ENCODE data around the gene AAK1.
"Not testable (repeated sequence)": the region's sequence is repeated elsewhere in the genome, so short reads cannot be mapped to it uniquely, and the experiment has no call there.

The AAK1 gene

GRCh38 chr2:69474688-69475087, 168.9 kb downstream of the AAK1 start:
- no peak for DNase-seq

- no peak for DNase-seq
These were observed 171.7 kb downstream of the AAK1 start for GRCh38 chr2:69471793-69472192.

GRCh38 chr2:69470911-69471310, 172.6 kb downstream of the AAK1 start:
- no peak for DNase-seq

DNA sequence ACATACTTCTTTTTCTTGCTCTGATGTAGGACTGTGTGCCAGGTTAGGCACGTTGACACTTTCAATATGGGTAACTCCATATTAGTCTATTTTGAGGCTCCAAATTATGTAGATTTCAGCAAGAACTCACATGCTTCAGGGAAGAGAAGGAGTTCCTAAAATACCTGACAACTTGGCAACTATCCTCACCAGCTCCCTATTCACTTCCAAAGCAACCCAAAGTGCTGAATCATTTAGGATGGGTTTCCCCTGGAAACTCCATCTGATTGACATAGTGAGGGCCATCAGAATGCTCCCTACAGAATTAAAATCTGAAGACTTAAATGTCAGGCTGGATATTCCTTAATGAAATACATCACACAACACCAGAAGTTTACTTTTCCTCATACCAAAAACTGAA, 173.8 kb downstream of the AAK1 start:
- DNase-seq, result no peak

GRCh38 chr2:69469375-69469774, 174.2 kb downstream of the AAK1 start:
- no peak for DNase-seq

DNA sequence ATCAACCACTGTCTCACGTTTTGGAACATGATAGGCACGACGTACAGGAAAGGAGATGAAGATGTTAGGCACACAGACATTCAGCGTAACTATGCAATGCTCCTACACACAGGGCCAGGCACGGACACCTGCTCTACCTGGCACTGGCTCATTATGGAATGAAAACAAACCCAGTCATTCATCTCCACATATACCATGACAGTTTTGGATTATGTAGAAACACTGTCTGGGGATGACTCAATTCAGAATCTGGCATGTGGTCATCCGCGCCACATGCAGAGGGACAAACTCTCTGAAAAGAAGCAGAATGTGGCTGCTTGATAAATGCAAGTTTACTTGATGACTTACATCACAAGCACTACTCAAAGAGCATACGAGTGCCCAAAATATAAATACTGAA, 176.8 kb downstream of the AAK1 start:
- DNase-seq, result no peak

- no peak for DNase-seq
These were observed 177.8 kb downstream of the AAK1 start for GRCh38 chr2:69465513-69466456.

DNA sequence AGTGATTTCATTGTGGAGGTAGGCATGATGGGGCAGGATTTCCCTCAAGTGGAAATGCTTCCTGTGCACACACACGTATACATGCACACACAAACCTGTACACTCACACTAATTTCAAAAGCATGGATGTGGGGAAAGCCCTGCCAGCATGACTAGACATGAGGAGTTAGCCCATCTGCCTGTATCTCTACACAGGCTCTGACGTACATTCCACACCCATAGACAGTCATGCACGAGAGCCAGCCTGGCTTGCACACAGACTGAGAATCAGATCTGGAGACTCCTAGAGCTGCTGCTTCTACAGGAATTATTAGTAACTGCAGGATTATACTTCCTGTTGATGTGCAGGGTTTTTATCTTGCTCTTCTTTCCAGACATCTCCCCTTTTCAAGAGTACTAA, 179.0 kb downstream of the AAK1 start:
- no peak for DNase-seq

DNA sequence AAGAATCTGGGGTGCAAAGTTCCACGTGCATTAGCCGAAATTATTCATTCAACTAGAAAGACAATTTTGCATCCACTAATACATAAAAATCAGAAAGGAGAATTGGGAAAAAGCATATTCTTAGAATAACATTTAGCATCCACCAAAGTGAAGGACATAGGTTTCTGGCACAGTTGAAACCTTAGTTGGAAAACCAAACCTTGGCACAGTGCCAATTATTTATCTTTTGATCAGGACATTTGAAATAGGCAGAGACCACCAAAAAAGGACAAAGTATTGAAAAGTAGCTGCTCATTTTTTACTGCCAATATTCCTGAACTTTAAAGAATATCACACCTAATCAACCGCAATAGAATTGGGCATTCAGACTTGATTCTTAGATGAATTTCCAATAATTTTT, 180.8 kb downstream of the AAK1 start:
- no peak for DNase-seq

- DNase-seq, result no peak
These were observed 182.1 kb downstream of the AAK1 start for GRCh38 chr2:69461404-69461803.

DNA sequence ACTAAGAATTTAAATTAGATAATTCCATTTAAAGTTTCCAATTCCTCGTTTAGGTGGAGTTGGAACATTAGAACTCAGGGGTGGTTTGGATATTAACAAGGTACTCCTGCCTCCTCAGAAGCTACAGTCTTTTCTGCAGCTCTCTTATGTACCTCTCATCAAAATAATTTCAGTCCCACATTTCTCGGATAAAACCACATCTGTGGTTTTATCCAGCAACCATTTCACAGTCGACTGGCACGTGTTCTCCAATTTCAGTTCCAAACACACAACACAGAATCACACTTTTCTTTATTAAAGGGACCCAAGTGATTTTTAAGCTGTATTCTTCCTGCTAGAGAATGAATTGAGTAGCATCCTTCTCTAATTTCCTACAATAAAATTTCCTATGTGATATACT, 183.6 kb downstream of the AAK1 start:
- no peak for DNase-seq

GRCh38 chr2:69456950-69457445, 186.5 kb downstream of the AAK1 start:
- no peak for DNase-seq

DNA sequence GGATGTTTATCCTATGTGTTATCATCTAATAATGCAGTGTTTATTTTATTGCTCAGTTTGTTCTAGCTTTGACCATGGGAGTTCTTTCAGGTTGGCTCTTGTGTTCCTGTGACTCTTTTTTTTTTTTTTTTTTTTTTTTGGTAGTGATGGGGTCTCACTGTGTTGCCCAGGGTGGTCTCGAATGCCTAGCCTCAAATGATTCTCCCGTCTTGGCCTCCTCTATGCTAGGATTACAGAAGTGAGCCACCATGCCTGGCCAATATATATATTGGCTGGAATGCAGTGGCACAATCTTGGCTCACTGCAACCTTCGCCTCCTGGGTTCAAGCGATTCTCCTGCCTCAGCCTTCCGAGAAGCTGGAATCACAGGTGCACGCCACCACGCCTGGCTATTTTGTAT, 187.4 kb downstream of the AAK1 start:
- no peak for DNase-seq

- no peak for DNase-seq
These were observed 188.6 kb downstream of the AAK1 start for GRCh38 chr2:69454976-69455375.

DNA sequence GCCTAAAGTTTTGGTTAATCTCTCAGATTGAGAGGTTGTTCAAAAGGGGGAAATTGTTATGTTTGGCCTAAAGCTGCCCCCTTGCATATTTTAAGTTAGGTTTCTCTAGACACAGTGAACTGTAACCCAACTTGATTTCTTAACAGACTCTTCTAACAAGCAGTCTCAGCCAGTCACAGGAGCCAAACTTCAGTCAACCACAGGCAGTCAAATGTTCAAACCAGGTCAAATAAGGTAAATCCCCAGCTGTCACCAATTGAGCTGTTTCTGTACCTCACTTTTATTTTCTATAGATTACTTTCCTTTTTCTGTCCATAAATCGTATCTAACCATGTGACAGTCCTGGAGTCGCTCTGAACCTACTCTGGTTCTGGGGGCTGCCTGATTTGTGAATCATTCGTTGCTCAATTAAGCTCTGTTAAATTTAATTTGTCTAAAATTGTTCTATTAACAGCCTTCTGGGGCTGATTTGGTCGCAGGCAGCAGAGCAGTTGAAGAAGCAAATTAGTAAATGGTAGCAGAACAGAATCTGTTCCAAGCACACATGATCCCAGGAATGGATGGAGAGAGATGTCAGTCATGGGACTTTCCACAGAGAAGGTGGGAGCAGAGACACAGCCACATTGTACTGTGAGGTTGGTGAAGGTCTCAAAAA, 189.9 kb downstream of the AAK1 start:
- DNase-seq, result no peak

GRCh38 chr2:69452687-69453086, 190.9 kb downstream of the AAK1 start:
- DNase-seq, result no peak

DNA sequence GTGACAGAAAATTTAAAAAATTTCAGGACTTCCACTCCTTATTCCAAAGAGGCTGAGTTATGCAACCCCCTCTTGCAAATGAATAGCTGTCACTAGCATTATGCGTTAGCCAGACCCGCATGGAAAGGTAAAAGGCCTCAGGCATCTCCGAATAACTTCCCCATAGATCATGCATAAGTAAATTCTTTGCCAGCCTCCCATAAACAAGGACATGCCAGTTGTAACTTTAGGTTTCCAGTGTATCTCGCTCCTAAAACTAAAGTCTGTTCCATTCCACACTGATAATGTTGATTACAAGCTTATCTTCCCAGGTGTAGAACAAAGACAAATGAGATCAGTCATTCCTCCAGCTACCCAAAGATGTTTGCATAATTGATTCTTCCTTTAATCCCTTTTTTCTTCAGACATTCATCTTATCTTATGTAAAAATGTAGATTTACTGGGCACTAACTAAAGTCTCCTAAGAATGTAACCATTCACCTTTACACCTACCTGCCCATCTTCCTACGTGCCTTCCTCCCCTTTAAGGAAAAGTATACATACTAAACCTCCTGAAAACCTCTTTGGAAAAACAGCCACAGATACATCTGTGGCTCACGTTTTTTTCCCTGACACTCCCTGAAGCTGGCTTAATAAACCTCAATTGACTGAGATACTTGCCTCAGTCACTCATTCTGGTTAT, 192.7 kb downstream of the AAK1 start:
- no peak for DNase-seq

- DNase-seq, result no peak
These were observed 193.6 kb downstream of the AAK1 start for GRCh38 chr2:69449906-69450305.

- DNase-seq, result not testable (repeated sequence)
These were observed 199.9 kb downstream of the AAK1 start for GRCh38 chr2:69443673-69444072.

DNA sequence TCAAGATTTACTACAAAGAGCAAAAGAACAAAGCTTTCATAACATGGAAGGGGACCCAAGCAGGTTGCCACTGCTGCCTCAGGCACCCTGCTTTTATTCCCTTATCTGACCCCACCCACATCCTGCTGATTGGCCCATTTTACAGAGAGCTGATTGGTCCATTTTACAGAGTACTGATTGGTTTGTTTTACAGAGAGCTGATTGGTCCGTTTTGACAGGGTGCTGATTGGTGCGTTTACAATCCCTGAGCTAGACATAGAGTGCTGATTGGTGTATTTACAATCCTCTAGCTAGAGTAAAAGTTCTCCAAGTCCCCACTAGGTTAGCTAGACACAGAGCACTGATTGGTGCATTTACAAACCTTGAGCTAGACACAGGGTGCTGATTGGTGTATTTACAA, 204.0 kb downstream of the AAK1 start:
- DNase-seq, result not testable (repeated sequence)

DNA sequence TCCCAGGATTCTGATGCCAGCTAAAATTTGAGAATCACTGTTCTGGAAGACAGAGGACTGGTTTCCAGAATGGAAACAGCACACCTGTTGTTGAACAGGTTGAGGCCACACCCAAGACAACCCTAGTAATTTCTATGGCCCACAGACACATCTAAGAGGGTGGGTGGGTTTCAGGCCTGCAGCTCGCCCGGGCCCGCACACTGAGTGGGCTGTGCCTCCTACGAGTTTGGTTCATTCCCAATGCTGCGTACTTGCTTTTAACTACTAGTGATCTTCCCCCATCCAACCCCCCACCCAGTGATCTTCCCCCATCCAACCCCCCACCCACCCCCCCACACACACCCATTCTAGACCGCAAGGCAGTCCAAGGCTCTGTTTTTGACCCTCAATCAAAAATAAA, 205.0 kb downstream of the AAK1 start:
- no peak for DNase-seq

GRCh38 chr2:69437751-69438154, 205.8 kb downstream of the AAK1 start:
- no peak for DNase-seq

- DNase-seq, result peak; percentile 85
These were observed 206.4 kb downstream of the AAK1 start, which contains the start of gene NFU1 for GRCh38 chr2:69436938-69437750. NFU1 (minus strand) TSS chr2:69437435; CDS start chr2:69437422, 13 bp downstream.
